Keratinocyte (primary cell): ENCODE data around the gene MAST1. TPM values are rescaled to one million over a fixed set of nuclear protein-coding genes. Genes with fewer than 3 reads are reported as not detected.

Experiments
- DNase-seq: peaks from one replicate; pipeline ENCODE4 v3.0.0-alpha.2; 2011; ENCODE audit warnings: low read depth, missing footprints, low spot score
- FAIRE-seq: peaks from 2 replicates; lab custom pipeline; 2011; peaks lifted over from hg19 to GRCh38; lab: Jason Lieb, UNC
- H2AFZ ChIP-seq: 2 replicates; pipeline ENCODE4 v1.6.0; 2012; ENCODE audit warnings: low read length, control low read depth, inconsistent platforms; ENCODE audit not compliant: control insufficient read depth
- H3K27ac ChIP-seq: 2 replicates; pipeline ENCODE4 v1.5.1; 2011; ENCODE audit warnings: low read length; ENCODE audit not compliant: control insufficient read depth, insufficient read depth
- H3K27me3 ChIP-seq: 3 replicates; pipeline ENCODE4 v1.6.0; 2011; ENCODE audit warnings: low read length; ENCODE audit not compliant: control insufficient read depth, insufficient read depth; ENCODE audit errors: extremely low read depth
- H3K36me3 ChIP-seq, 2 experiments: 2 replicates in 1 of 2; 3 replicates in 1 of 2; pipeline ENCODE4 v1.5.1; 2011; ENCODE audit warnings: low read length in 2 of 2, mild to moderate bottlenecking in 1 of 2; ENCODE audit not compliant: control insufficient read depth in 2 of 2, insufficient read depth in 2 of 2; ENCODE audit errors: extremely low read depth in 1 of 2
- H3K4me1 ChIP-seq: 3 replicates; pipeline ENCODE4 v1.5.1; 2011; ENCODE audit warnings: low read length; ENCODE audit not compliant: control insufficient read depth, insufficient read depth; ENCODE audit errors: extremely low read depth
- H3K4me2 ChIP-seq: 3 replicates; pipeline ENCODE4 v1.6.0; 2011; ENCODE audit warnings: low read depth, low read length; ENCODE audit not compliant: control insufficient read depth, insufficient read depth; ENCODE audit errors: extremely low read depth
- H3K4me3 ChIP-seq, 3 experiments: fragments of 200-600 bp in 1 of 3; sonication (generic) in 1 of 3; 2 replicates in 2 of 3; 3 replicates in 1 of 3; pipeline ENCODE4 v1.5.1; 2011 to 2016; ENCODE audit warnings: low read length in 3 of 3, mild to moderate bottlenecking in 3 of 3, control low read depth in 2 of 3, inconsistent platforms in 1 of 3, low read depth in 1 of 3, mixed read lengths in 1 of 3, mixed run types in 1 of 3, moderate library complexity in 1 of 3; ENCODE audit not compliant: control insufficient read depth in 2 of 3, insufficient read depth in 2 of 3; ENCODE audit errors: extremely low read depth in 1 of 3
- H3K79me2 ChIP-seq: 2 replicates; pipeline ENCODE4 v1.6.0; 2012; ENCODE audit warnings: low read length; ENCODE audit not compliant: control insufficient read depth, insufficient read depth
- H3K9ac ChIP-seq: 3 replicates; pipeline ENCODE4 v1.6.0; 2011; ENCODE audit warnings: low read length; ENCODE audit not compliant: control insufficient read depth, insufficient read depth; ENCODE audit errors: extremely low read depth
- H3K9me1 ChIP-seq: 3 replicates; pipeline ENCODE4 v1.6.0; 2011; ENCODE audit warnings: low read length; ENCODE audit not compliant: control insufficient read depth, insufficient read depth; ENCODE audit errors: extremely low read depth
- H3K9me3 ChIP-seq: 2 replicates; pipeline ENCODE4 v1.5.1; 2012; ENCODE audit warnings: low read depth, low read length; ENCODE audit not compliant: control insufficient read depth
- H4K20me1 ChIP-seq: 3 replicates; pipeline ENCODE4 v1.6.0; 2011; ENCODE audit warnings: low read length; ENCODE audit not compliant: control insufficient read depth, insufficient read depth; ENCODE audit errors: extremely low read depth
- EZH2 ChIP-seq: IDR thresholded peaks from one replicate; pipeline ENCODE4 v1.6.1; 2012; ENCODE audit warnings: inconsistent platforms, mild to moderate bottlenecking, low read length, moderate library complexity
- dilution Hi-C: fragments of 300-500 bp; cut with MboI; formaldehyde crosslinking; loops from one replicate; pipeline ENCODE4 v1.7.0; 2020; ENCODE audit warnings: low sequenced_read_pairs; ENCODE audit not compliant: extremely low pct_ligation_motif_present
- polyA plus RNA-seq, 5 experiments: library from polyadenylated mRNA; depleted of rRNA in 3 of 5; stranded (reverse) in 3 of 5; stranded (forward) in 1 of 5; unstranded in 1 of 5; fragments of >200 nt; gene quantifications; 1 replicate in 1 of 5; 2 replicates in 3 of 5; 3 replicates in 1 of 5; pipeline versions ENCODE4 v1.2.1 to v1.2.3, GENCODE V29; 2011 to 2012; ENCODE audit warnings: missing spikeins in 2 of 5, low read depth in 1 of 5, low replicate concordance in 1 of 5
- TF ChIP-seq, protein P1 (sequence below), 3 experiments: IDR thresholded peaks in 1 of 3; conservative IDR thresholded peaks in 1 of 3; optimal IDR thresholded peaks in 1 of 3; 2 replicates in 2 of 3; 3 replicates in 1 of 3; pipeline versions ENCODE3 to v1.5.1; 2011; ENCODE audit warnings: low read length in 3 of 3, mild to moderate bottlenecking in 3 of 3, moderate library complexity in 2 of 3, control low read depth in 1 of 3, inconsistent platforms in 1 of 3; ENCODE audit not compliant: insufficient read depth in 2 of 3; ENCODE audit errors: extremely low read depth in 1 of 3

MAST1 gene
- polyA plus RNA-seq, 1 donor (not counting 4 experiments of a cell fraction or from before 2014, with no cell fraction given): 0.13 TPM

DNA sequence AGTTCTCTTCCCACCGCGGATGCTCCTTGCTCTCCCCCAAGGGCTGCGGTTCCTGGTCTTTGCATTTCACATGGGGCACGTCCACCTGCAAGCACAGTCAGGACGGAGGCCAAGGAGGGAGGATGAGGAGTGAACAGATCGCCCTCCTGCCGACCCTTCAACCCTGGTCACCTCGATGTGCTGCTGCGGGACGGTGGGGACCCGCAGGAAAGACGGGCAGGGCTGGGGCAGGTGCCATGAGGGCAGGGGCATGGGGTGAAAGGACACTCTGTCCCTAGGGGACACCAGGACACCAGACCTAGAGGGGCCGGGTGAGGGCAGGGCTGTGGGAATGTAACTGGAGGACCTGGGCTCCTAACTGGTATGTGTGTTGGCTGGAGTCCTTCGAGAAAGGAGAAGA lies 79.9 kb downstream of the MAST1 start:
- no peak for TF ChIP-seq EZH2
- TF ChIP-seq, protein P1, sequence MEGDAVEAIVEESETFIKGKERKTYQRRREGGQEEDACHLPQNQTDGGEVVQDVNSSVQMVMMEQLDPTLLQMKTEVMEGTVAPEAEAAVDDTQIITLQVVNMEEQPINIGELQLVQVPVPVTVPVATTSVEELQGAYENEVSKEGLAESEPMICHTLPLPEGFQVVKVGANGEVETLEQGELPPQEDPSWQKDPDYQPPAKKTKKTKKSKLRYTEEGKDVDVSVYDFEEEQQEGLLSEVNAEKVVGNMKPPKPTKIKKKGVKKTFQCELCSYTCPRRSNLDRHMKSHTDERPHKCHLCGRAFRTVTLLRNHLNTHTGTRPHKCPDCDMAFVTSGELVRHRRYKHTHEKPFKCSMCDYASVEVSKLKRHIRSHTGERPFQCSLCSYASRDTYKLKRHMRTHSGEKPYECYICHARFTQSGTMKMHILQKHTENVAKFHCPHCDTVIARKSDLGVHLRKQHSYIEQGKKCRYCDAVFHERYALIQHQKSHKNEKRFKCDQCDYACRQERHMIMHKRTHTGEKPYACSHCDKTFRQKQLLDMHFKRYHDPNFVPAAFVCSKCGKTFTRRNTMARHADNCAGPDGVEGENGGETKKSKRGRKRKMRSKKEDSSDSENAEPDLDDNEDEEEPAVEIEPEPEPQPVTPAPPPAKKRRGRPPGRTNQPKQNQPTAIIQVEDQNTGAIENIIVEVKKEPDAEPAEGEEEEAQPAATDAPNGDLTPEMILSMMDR (optimal IDR thresholded peaks at IDR 0.05 in 1 of 3, IDR thresholded peaks at IDR 0.05 in 1 of 3, conservative IDR thresholded peaks at IDR 0.05 in 1 of 3; ENCODE audit: extremely low read depth in 1 of 3, insufficient read depth in 2 of 3, low read length in 3 of 3): no peak
- Histone ChIP-seq H3K4me2 (no peak overlapping the region), H3K4me3 (no peak overlapping the region), H2AFZ (no peak overlapping the region), H3K9ac (no peak overlapping the region), H3K4me1 (peaks cover 6% of the 10 kb centered on the region), H3K36me3 (peaks cover 7 to 9% of the 10 kb centered on the region in 2 experiments), H3K27ac (no peak overlapping the region), H4K20me1 (no peaks in the 10 kb centered on the region), H3K9me3 (no peaks in the 10 kb centered on the region), H3K27me3 (no peaks in the 10 kb centered on the region), H3K9me1 (no peaks in the 10 kb centered on the region), H3K79me2 (no peaks in the 10 kb centered on the region)
- dilution Hi-C loops: no loop called here
- DNase-seq (no peak), FAIRE-seq (no peak)

DNA sequence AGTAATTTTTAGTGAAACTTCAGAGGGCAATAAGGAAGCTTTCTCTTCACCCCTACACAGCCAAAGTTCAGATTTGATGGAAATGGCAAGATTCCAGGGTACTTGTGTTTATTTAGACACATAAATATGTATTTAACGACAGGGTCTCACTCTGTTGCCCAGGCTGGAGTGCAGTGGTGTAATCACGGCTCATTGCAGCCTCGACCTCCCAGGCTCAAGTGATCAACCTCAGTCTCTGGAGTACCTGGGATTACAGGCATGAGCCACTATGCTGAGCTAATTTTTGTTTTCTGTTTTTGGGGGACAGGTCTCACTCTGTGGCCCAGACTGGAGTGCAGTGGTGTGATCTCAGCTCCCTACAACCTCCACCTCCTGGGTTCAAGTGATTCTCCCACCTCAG lies 82.7 kb downstream of the MAST1 start:
- Histone ChIP-seq H3K9me3 (no peaks in the 10 kb centered on the region), H4K20me1 (no peaks in the 10 kb centered on the region), H2AFZ (no peak overlapping the region), H3K4me3 (no peak overlapping the region), H3K79me2 (no peaks in the 10 kb centered on the region), H3K4me1 (peaks cover 4% of the 10 kb centered on the region), H3K9me1 (no peaks in the 10 kb centered on the region), H3K27me3 (no peaks in the 10 kb centered on the region), H3K36me3 (peaks cover 18 to 23% of the 10 kb centered on the region in 2 experiments), H3K27ac (no peak overlapping the region), H3K9ac (no peak overlapping the region), H3K4me2 (no peak overlapping the region)
- no peak for FAIRE-seq
- dilution Hi-C loops: no loop called here
- TF ChIP-seq, protein P1 (optimal IDR thresholded peaks at IDR 0.05 in 1 of 3, IDR thresholded peaks at IDR 0.05 in 1 of 3, conservative IDR thresholded peaks at IDR 0.05 in 1 of 3; ENCODE audit: extremely low read depth in 1 of 3, insufficient read depth in 2 of 3, low read length in 3 of 3): no peak
- DNase-seq: no peak
